Stimulated activated CD8-positive, alpha-beta memory T cell treated with anti-CD3 and anti-CD28 coated beads, Interleukin-4, amount 100 ng/mL, for 48 hours (primary cell): Measurements from ENCODE around the gene PLXDC1.
"Not testable (repeated sequence)": the region's sequence is repeated elsewhere in the genome, so short reads cannot be mapped to it uniquely, and the experiment has no call there.

Source experiments
- DNase-seq: peaks from one replicate; pipeline ENCODE4 v3.0.0-alpha.2; 2020

Gene PLXDC1

GRCh38 chr17:39122991-39123390, 28.4 kb downstream of the PLXDC1 start:
- DNase-seq = no peak

GRCh38 chr17:39121919-39122318, 29.5 kb downstream of the PLXDC1 start:
- not testable (repeated sequence) for DNase-seq

DNA sequence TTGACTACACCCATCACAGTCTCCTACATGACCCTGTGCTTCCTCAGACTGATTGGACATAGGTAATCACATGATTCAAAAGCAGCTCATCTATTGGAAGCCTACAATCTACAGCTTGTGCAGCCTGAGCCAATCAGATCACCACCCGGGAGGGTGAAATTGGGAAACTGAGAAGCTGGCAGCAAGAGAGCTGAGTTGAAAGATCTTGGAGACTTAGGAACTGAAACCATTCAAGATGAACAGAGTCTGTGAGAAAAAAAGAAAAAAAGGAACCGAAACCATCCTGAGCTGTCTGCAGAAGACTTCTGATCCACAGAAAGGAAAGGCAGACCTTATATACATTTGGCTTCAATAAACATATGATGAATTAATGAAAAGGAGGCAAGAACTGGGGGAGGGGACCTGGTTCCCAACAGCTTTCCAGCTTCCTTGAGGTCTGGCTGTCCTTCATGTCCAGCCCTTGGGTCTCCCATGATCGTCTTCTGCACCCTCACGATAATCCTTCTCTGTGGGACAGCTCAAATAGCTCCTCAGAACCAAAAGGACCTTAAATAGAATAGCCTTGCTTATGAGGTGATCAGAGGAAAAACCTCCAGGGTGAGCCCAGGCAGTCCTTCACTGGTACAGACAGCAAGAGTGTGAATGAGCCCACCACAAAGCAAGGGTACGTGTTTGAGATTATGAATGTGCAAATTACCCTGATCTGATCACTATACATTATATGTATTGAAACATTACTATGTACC, 32.6 kb downstream of the PLXDC1 start:
- DNase-seq = no peak

DNA sequence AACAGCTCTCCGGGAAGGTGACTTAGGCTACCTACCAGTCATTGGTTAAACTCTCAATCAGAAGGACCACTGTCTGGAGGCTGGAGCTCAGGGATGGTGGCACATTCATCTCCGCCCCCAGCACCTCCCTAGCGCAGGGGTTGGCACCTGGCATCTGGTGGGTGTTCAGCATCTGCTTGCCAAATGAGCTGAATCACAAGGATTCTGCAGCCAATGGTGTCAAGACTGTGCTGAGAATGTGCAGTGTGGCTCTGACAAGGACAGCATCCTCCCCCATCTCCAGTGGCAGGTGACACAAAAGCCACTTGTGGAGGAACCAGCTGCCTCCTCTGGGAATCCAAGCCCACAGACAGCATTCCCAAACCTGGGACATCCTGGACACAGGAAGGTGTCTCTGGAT, 35.2 kb downstream of the PLXDC1 start:
- DNase-seq = no peak

- DNase-seq = no peak
Observed at GRCh38 chr17:39115135-39115534, 36.3 kb downstream of the PLXDC1 start.

- DNase-seq = no peak
Observed at GRCh38 chr17:39114723-39115122, 36.7 kb downstream of the PLXDC1 start.

DNA sequence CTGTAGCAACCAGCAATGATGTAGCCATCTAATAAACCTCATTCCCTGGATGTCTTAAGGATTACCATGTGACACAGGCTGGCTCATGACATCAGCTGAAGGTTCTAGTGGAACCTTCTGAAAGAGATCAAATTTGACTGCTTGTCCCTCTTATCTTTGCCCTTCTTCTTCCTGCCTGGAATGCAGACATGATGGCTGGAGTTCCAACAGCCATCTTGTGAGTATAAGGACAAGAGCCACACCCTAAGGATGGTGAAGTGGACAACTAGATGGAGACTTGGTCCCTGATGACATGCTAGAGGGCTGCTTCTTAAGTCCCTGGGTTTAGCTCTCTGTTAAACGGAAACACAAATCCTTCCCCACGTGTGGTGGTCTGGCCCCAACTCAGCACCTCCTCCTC, 37.6 kb downstream of the PLXDC1 start:
- no peak for DNase-seq

GRCh38 chr17:39110435-39111136, 40.9 kb downstream of the PLXDC1 start:
- no peak for DNase-seq

- DNase-seq = no peak
Observed at GRCh38 chr17:39108461-39109375, 42.7 kb downstream of the PLXDC1 start.

DNA sequence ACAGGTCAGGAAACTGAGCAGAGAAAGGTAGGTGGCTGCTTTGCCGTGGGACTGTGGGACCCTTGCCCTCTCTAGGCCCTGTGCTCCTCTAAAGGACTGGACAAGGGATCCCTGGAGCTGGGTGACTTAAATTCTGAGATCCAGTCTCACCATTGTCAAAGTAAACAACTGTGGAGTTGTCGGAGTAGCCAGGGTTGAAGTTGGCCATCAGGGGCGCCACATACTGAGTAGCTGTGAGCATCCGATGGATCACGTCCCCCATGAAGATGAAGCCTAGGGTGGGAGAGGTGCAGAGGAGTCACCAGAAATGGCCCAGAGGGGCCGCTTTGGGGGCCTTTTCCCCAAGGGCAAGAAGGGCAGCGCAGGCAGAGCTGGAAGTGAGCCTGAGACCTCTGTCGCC, 43.5 kb downstream of the PLXDC1 start:
- no peak for DNase-seq

DNA sequence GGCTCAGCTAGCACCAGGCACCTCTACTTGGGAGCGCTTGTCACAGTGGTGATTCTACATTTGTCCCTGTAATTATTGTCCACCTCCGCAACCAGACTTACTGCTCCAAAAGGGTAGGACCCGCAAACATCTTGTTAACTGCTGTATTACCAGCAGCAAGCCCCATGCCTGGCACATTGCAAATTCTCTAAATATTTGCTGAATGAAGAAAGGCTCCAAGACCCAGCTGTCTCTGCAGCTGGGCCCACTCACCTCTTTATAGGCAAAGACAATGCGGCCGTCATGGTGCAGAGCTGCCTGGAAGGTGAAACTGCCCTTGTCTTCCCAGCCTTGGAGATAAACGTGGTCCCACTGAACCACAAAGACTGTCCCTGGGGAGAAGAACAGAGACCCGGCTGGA, 44.3 kb downstream of the PLXDC1 start:
- DNase-seq = no peak

GRCh38 chr17:39105705-39106104, 45.7 kb downstream of the PLXDC1 start:
- DNase-seq = no peak

GRCh38 chr17:39104657-39105056, 46.8 kb downstream of the PLXDC1 start:
- no peak for DNase-seq

DNA sequence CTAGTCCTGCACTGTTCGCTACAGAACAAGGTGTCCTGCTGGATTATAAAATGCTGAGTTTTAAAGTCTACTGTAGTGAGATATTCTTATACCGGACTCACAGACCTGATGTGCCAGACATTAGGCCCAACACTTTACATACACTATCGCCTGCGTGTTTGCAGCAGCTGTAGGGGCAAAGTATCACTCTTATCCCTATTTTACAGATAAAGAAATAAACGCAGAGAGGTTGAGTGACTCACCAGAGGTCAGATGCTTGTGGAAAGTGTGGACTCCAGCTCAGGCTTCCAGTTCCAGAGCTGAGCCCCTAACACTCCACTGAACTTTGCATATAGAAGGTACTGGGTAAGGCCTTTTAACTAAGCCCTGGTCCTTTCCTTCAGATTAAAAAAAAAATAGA, 47.4 kb downstream of the PLXDC1 start:
- no peak for DNase-seq

DNA sequence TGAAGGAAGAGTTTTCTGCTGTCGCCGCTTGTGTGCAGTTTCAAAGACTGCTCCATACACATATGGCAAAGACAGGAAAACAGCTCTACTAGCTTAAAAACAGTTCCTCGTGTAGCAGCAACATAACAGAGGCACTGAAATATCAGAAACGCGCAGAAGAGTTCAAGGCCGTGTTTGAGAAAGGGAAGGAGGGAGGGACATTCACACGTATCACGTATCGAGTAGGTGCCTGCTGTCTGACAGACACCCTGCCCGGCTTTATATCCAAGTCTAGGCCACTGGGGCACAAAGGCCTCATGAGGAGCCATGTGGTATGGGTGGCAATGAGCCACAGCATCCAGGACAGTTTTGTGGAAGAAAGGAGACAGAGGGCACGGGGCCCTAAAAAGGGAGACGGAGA, 50.3 kb downstream of the PLXDC1 start:
- no peak for DNase-seq

GRCh38 chr17:39100530-39100929, 50.9 kb downstream of the PLXDC1 start:
- no peak for DNase-seq

GRCh38 chr17:39099663-39100286, 51.7 kb downstream of the PLXDC1 start:
- DNase-seq = no peak

DNA sequence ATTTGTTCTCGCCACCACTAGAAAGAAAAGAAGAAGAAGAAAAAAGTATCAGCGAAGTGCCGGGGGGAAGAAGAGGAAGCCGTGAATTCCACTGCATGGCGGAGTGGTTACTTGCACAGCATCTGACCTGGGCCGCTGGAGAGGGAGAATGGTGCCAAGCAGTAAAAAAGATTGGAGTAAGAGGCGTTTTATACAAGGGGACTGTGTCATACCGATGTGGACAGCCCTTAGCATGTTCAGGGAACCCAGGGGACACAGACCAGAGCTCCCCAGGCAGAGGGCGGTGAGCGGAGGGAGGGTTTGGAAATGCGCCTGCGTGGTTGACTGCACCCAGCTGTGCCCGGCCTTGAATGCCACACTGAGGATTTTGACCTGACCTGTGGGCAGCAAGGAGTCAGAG, 52.8 kb downstream of the PLXDC1 start:
- no peak for DNase-seq

- no peak for DNase-seq
Observed at GRCh38 chr17:39097537-39097936, 53.9 kb downstream of the PLXDC1 start.

DNA sequence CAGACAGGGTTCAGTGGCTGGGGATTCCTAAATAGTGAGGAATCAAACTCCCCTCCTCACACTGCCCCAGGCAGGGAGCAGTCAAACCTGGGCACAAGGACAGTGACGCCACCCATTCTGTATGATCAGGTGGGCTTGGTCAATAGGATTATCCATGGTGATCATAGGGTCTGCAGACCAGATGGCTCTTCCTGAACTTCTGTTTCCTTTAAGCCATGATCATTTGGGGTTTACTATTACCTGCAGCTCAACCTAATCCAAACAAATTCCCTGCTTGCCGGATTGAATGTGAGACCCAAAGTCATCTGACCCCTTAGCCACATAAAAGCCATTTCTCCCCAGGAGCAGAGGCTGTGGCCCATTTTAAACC, 54.3 kb downstream of the PLXDC1 start:
- no peak for DNase-seq

- DNase-seq = peak; percentile 32
Observed at GRCh38 chr17:39096508-39097149, 54.8 kb downstream of the PLXDC1 start.

- DNase-seq = no peak
Observed at GRCh38 chr17:39095309-39095686, 56.1 kb downstream of the PLXDC1 start.
